Measurements from ENCODE around the gene PCNT. TPM values are rescaled to one million over a fixed set of nuclear protein-coding genes. Genes with fewer than 3 reads are reported as not detected.

PCNT gene
- total RNA-seq, 2 donors from 2014 or later = 15.1 to 32.5 TPM

DNA sequence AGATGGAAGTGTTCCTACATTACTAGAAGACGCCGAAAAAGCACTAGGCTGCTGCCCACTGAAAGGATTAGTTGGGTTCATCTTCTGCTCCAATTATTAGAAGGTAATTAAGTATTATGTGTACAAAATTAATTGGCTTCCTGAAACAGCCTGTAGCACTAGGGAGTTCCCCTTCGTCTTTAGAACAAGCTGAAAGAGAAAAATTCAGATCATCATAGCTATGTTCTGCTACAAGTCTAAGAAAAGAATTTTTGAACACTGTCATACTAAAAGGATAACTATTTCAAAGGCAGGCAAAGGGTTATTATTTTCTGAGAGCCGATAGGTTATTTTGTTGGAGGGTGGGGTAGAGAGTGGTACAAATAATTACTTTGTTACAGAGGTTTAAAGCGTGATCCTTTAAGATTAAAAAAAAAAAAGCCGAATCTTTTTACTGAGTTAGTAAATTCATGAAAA lies 38.7 kb upstream of the PCNT start, which contains the start of gene MCM3AP:
MCM3AP (minus strand) TSS at position 406 of the 456 bp plus-strand sequence; CDS start at position 81, 325 bp downstream.
- Histone ChIP-seq H3K9me3 (no peaks in the 10 kb centered on the region), H3K4me3 (peak within 1 kb of the TSS; percentile 73), H3K4me1 (peaks cover 29% of the 10 kb centered on the region), H3K27ac (peak within 1 kb of the TSS; percentile 89), H3K9ac (ENCODE audit: low read depth in 2 of 2, low read length in 2 of 2) (peak within 1 kb of the TSS; percentile 75 to 99), H3K27me3 (no peaks in the 10 kb centered on the region), H3K36me3 (peaks cover 9% of the 10 kb centered on the region)
- no peak for DNase-seq
- intact Hi-C loops (cut with DNase I) = loop anchor here (5.0 kb wide), 1 partner anchor 37 kb away; the partner anchor contains the start of genes C21orf58 and PCNT
- no peak for TF ChIP-seq CTCF (IDR thresholded peaks at IDR 0.05)

DNA sequence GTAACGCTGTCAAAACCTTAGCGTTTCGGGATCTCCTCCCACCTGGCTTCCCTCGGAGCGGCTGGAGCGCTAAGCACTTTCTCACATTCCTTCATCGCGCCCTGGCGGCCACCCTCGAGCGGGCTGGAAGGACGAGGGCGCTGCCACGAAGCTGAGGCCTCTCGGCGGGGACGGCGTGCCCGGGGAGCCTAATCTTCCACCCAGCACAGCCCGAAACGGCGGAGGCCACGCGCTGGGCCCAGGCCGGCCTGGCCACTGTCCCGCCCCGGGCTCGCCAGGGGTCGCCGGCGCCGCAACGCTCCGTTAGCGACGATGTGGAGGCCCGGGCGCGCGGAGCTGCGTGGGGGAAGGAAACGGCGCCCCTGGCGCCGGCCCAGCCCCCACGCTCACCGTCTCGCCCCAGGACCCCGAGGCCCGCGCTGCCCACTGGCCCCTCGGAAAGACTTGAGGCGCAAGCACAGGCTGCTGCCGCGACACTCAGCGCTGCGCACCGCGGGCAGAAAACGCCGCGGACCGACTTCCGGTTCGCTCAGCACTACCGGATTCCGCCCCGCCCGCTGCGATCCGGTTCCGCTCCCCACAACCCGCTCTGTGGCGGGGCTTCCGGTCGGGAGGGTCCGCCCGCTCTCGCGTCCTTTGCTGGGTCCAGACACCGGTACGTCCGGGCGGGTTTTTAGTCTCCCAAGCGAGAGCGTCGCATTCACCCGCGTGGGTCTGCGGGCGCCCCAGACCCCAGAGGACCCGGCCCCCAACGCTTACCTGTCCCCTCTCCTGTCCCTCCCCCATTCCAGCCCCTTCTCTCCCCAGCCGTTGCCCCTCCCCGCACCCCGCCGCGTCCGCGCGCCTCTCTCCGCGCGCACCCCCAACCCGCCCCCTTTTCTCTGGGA lies 38.0 kb upstream of the PCNT start, which contains the start of gene YBEY:
YBEY (plus strand) TSS at position 582 of the 887 bp plus-strand sequence. CDS start 572 bp downstream, outside the sequence.
- H3K4me1 ChIP-seq = peaks cover 29% of the 10 kb centered on the region
- no peaks in the 10 kb centered on the region for H3K27me3 ChIP-seq
- DNase-seq = peak; percentile 91
- peak within 1 kb of the TSS; percentile 75 to 99 for H3K9ac ChIP-seq (ENCODE audit: low read depth in 2 of 2, low read length in 2 of 2)
- H3K27ac ChIP-seq = peak within 1 kb of the TSS; percentile 89
- no peaks in the 10 kb centered on the region for H3K9me3 ChIP-seq
- intact Hi-C loops (cut with DNase I) = loop anchor here (5.0 kb wide), 1 partner anchor 36 kb away; the partner anchor contains the start of genes C21orf58 and PCNT
- H3K4me3 ChIP-seq = peak within 1 kb of the TSS; percentile 73
- TF ChIP-seq CTCF (IDR thresholded peaks at IDR 0.05) = no peak
- peaks cover 1% of the 10 kb centered on the region for H3K36me3 ChIP-seq

DNA sequence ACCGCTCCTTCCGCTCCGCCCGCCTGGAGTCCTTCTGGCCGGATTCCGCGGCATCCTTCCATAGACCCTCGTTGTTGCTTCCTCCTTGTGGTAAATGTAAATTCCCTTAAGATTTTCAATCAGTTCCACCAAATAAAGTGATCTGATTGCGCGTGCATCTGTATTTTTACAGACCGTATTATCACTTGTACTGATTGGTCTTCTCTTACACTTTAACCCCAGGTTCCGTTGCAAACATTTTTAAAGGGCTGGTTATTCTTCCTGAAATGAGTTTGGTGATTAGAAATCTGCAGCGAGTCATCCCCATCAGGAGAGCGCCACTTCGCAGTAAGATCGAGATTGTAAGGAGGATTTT lies 37.3 kb upstream of the PCNT start:
- no peak for DNase-seq
- Histone ChIP-seq H3K36me3 (no peaks in the 10 kb centered on the region), H3K9me3 (no peaks in the 10 kb centered on the region), H3K27me3 (no peaks in the 10 kb centered on the region), H3K9ac (ENCODE audit: low read depth in 2 of 2, low read length in 2 of 2) (peak overlapping the region; percentile 13 to 75), H3K4me1 (peaks cover 29% of the 10 kb centered on the region), H3K4me3 (peak overlapping the region; percentile 73), H3K27ac (peak overlapping the region; percentile 89)
- intact Hi-C loops (cut with DNase I) = loop anchor here (5.0 kb wide), 1 partner anchor 36 kb away; the partner anchor contains the start of genes C21orf58 and PCNT
- TF ChIP-seq CTCF (IDR thresholded peaks at IDR 0.05) = no peak

DNA sequence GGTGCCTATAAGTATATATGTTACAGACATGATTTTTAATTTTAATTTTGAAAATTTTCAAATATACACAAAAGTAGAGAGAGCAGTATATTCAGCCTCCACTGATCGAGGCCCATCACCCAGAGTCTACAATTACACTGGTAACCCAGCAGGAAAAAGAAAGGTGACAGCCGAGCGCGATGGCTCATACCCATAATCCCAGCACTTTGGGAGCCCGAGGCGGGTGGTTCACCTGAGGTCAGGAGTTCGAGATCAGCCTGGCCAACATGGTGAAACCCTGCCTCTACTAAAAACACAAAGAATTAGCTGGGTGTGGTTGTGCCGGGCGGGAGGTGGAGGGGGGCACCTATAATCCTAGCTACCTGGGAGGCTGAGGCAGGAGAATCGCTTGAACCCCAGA lies 36.4 kb upstream of the PCNT start:
- Histone ChIP-seq H3K27ac (peak overlapping the region; percentile 55), H3K4me1 (peaks cover 29% of the 10 kb centered on the region), H3K36me3 (no peaks in the 10 kb centered on the region), H3K9me3 (no peaks in the 10 kb centered on the region), H3K4me3 (no peak overlapping the region), H3K9ac (ENCODE audit: low read depth in 2 of 2, low read length in 2 of 2) (no peak overlapping the region), H3K27me3 (no peaks in the 10 kb centered on the region)
- intact Hi-C loops (cut with DNase I) = loop anchor here (5.0 kb wide), 1 partner anchor 35 kb away; the partner anchor contains the start of genes C21orf58 and PCNT
- no peak for TF ChIP-seq CTCF (IDR thresholded peaks at IDR 0.05)
- no peak for DNase-seq

DNA sequence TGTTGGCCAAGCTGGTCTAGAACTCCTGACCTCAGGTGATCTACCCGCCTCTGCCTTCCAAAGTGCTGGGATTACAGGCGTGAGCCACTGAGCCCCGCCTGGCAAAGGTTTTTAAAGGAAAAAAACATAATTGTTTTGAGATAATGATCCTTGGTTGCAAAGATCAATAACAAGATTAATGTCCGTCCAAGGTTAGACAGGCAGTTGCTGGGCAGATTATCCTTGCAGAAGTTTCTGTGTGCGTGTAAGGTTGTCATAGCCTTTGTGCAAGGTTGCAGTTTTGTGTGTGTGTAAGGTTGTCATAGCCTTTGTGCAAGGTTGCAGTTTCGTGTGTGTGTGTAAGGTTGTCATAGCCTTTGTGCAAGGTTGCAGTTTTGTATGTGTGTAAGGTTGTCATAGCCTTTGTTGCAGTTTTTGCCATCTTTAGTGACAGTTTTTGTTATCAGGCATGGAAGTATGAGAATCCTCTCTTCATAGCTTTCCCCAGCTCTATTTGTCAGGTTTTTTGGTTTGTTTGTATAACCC lies 34.2 kb upstream of the PCNT start:
- H3K27me3 ChIP-seq = no peaks in the 10 kb centered on the region
- H3K9ac ChIP-seq (ENCODE audit: low read depth in 2 of 2, low read length in 2 of 2) = no peak overlapping the region
- H3K4me3 ChIP-seq = no peak overlapping the region
- no peak for DNase-seq
- TF ChIP-seq CTCF (IDR thresholded peaks at IDR 0.05) = no peak
- intact Hi-C loops (cut with DNase I) = loop anchor here (5.0 kb wide), 1 partner anchor 33 kb away; the partner anchor contains the start of genes C21orf58 and PCNT
- H3K36me3 ChIP-seq = no peaks in the 10 kb centered on the region
- peaks cover 13% of the 10 kb centered on the region for H3K4me1 ChIP-seq
- no peaks in the 10 kb centered on the region for H3K9me3 ChIP-seq
- no peak overlapping the region for H3K27ac ChIP-seq
